Common myeloid progenitor, CD34-positive (primary cell): ENCODE measurements around the gene TIMM29.
A peak's percentile ranks its signal among the peaks of the same experiment; 100 is the strongest.

Experiments used
- CTCF ChIA-PET: fragments of 350-600 bp; sonication (Branson Sonifier 250); formaldehyde crosslinking; loops from one replicate; lab custom pipeline; 2021; ENCODE audit warnings: antibody characterized with exemption; lab: Charles Lee
- POLR2A ChIA-PET: fragments of 350-600 bp; sonication (Branson Sonifier 250); formaldehyde crosslinking; loops from one replicate; lab custom pipeline; 2021; ENCODE audit warnings: antibody characterized with exemption; lab: Charles Lee
- DNase-seq, 3 donors: peaks; one replicate each; pipeline versions ENCODE4 v3.0.0 to v3.0.0-alpha.2; 2013
- H3K27ac ChIP-seq, 2 experiments: 1 replicate in 1 of 2; 2 replicates in 1 of 2; pipeline ENCODE4 v1.7.0; 2013; ENCODE audit warnings: inconsistent platforms in 2 of 2, low read length in 2 of 2, mild to moderate bottlenecking in 2 of 2, low read depth in 1 of 2, moderate library complexity in 1 of 2; ENCODE audit not compliant: severe bottlenecking in 2 of 2, insufficient read depth in 1 of 2, poor library complexity in 1 of 2
- H3K27me3 ChIP-seq, 5 experiments: replicated peaks in 2 of 5; 1 replicate in 3 of 5; 2 replicates in 2 of 5; pipeline versions ENCODE4 v1.6.1 to v1.7.0; 2013; ENCODE audit warnings: low read length in 4 of 5, mild to moderate bottlenecking in 2 of 5, moderate library complexity in 2 of 5, inconsistent platforms in 1 of 5; ENCODE audit not compliant: insufficient read depth in 5 of 5, control insufficient read depth in 4 of 5
- H3K36me3 ChIP-seq, 4 experiments: 1 replicate in 2 of 4; 2 replicates in 2 of 4; pipeline versions ENCODE4 v1.6.1 to v1.7.0; 2013; ENCODE audit warnings: low read length in 3 of 4, control low read depth in 1 of 4, mild to moderate bottlenecking in 1 of 4; ENCODE audit not compliant: control insufficient read depth in 4 of 4, insufficient read depth in 4 of 4
- H3K4me1 ChIP-seq, 4 experiments: 1 replicate in 3 of 4; 2 replicates in 1 of 4; pipeline versions ENCODE4 v1.6.1 to v1.7.1; 2013; ENCODE audit warnings: low read length in 3 of 4, mild to moderate bottlenecking in 3 of 4, control low read depth in 1 of 4, inconsistent platforms in 1 of 4, moderate library complexity in 1 of 4; ENCODE audit not compliant: control insufficient read depth in 4 of 4, insufficient read depth in 4 of 4; ENCODE audit errors: control extremely low read depth in 1 of 4
- H3K4me3 ChIP-seq, 7 experiments: 1 replicate in 4 of 7; 2 replicates in 3 of 7; pipeline versions ENCODE4 v1.5.1 to v1.7.0; 2013; ENCODE audit warnings: mild to moderate bottlenecking in 7 of 7, low read length in 6 of 7, moderate library complexity in 6 of 7, inconsistent platforms in 2 of 7, low read depth in 2 of 7, control low read depth in 1 of 7; ENCODE audit not compliant: insufficient read depth in 4 of 7, control insufficient read depth in 1 of 7; ENCODE audit errors: extremely low read depth in 1 of 7
- H3K9me3 ChIP-seq, 5 experiments: 1 replicate in 4 of 5; 2 replicates in 1 of 5; pipeline versions ENCODE4 v1.6.1 to v1.7.1; 2013; ENCODE audit warnings: low read length in 4 of 5, mild to moderate bottlenecking in 2 of 5, inconsistent platforms in 1 of 5, low read depth in 1 of 5, moderate library complexity in 1 of 5; ENCODE audit not compliant: control insufficient read depth in 4 of 5, insufficient read depth in 2 of 5; ENCODE audit errors: control extremely low read depth in 1 of 5
- WGBS: methylation state at CpG from one replicate; pipeline ENCODE4 v1.1.5; 2013; ENCODE audit not compliant: insufficient coverage; 5-methylcytosine and 5-hydroxymethylcytosine counted together

TIMM29 gene

DNA sequence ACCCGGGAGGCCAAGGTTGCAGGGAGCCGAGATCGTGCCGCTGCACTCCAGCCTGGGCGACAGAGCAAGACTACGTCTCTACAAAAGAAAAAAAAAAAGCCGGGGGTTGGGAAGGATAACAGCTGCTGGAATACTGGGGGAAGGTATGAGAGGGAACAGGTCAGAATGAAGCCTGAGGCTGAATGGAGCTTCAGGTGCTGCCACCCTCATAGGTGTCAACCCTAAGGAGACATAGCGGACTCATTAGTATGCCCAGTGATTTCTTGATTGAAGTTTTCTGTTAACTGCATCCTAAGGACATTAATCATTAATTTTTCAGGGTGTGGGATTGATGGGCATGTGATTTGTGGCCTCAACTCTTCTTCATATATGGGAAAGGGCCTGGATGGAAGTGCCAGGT is 38.2 kb downstream of the TIMM29 start:
- DNase-seq, result no peak
- ChIA-PET CTCF (interaction anchor here (1.0 kb wide), 2 partner anchors 10 to 12 kb away, joined by 3 to 4 read pairs; no protein-coding TSS in a partner anchor), POLR2A (interaction anchor here (0.6 kb wide), 1 partner anchor 12 kb away, joined by 3 read pairs; no protein-coding TSS in a partner anchor)
- peaks cover 0 to 3% (median 0%) of the 10 kb centered on the region in 4 experiments for H3K36me3 ChIP-seq
- H3K27ac ChIP-seq, result no peak overlapping the region
- H3K27me3 ChIP-seq, result no peaks in the 10 kb centered on the region
- 94% methylated on average over 7 of the region's 8 CpGs for WGBS
- no peak overlapping the region for H3K4me3 ChIP-seq
- H3K9me3 ChIP-seq, result no peaks in the 10 kb centered on the region
- peaks cover 5 to 23% (median 14%) of the 10 kb centered on the region in 4 experiments for H3K4me1 ChIP-seq

DNA sequence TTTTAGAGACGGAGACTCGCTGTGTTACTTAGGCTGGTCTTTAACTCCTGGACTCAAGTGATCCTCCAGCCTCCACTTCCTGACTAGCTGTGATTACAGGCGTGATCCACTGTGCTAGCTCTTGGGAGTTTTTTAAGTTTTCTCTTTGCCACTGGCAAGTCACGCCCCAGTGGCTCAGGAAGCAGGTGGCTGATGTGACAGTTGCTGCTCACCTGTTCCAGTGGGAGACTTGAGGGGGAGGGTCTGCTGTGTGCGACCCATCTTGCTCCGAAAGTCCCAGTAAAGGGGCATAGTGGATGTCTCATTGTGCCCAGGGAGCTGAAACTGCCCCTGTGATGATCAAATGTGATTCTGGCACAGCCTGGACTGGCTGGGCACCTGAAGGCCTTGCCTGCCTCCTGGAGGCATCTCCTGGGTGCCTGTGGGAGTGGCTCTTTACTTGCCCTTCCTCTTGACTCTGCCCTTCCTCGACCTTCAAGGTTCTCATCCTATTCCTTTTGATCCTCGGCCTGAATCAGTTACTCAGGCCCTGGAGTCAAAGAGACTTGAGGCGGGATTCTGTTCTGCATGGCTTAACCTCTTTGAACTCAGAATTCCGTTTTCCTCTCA is 40.0 kb downstream of the TIMM29 start:
- ChIA-PET POLR2A (interaction anchor here (0.6 kb wide), 1 partner anchor 489 kb away, joined by 4 read pairs; no protein-coding TSS in a partner anchor), CTCF (interaction anchor here (0.7 to 1.4 kb wide), 2 partner anchors 16 to 33 kb away, joined by 3 to 5 read pairs; no protein-coding TSS in a partner anchor)
- Histone ChIP-seq H3K27me3 (no peaks in the 10 kb centered on the region), H3K9me3 (no peaks in the 10 kb centered on the region), H3K36me3 (peaks cover 0 to 3% (median 0%) of the 10 kb centered on the region in 4 experiments), H3K4me3 (no peak overlapping the region), H3K4me1 (peaks cover 0 to 7% (median 4%) of the 10 kb centered on the region in 4 experiments), H3K27ac (peak overlapping the region in 1 of 2 experiments; percentile 43)
- peak in 2 of 3 donors; percentile 16 to 21 for DNase-seq
- 86% methylated on average over 8 of the region's 10 CpGs for WGBS

DNA sequence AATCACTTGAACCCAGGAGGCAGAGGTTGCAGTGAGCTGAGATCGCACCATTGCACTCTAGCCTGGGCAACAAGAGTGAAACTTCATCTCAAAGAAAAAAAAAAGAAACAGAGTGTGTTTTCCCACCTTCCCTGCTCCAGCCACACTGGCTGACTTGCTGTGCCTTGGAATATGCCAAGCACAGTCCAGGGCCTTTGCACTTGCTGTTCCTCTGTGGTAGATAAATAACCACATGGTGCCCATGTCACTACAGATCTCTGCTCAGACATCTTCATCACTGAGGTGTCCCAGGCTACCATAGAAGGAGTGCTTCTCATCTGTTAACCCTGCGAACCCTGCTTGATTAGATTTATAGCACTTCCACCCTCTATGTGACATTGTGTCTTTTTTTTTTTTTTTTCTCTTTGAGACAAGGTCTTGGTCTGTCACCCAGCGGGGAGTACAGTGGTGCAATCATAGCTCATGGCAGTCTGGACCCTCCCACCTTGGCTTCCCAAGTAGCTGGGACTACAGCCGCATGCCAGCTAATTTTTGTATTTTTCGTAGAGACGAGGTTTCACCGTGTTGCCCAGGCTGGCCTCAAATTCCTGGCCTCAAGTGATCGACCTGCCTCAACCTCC is 42.6 kb downstream of the TIMM29 start:
- no peak for DNase-seq
- H3K27ac ChIP-seq, result no peak overlapping the region
- no peak overlapping the region for H3K4me3 ChIP-seq
- peaks cover 0 to 3% (median 0%) of the 10 kb centered on the region in 4 experiments for H3K36me3 ChIP-seq
- H3K27me3 ChIP-seq, result no peaks in the 10 kb centered on the region
- no peaks in the 10 kb centered on the region for H3K9me3 ChIP-seq
- POLR2A ChIA-PET, result no interaction called here
- CTCF ChIA-PET, result interaction anchor here (0.6 kb wide), 1 partner anchor 84 kb away, joined by 4 read pairs; no protein-coding TSS in a partner anchor
- peaks cover 0 to 5% (median 4%) of the 10 kb centered on the region in 4 experiments for H3K4me1 ChIP-seq
- 97% methylated on average over 4 of the region's 8 CpGs for WGBS

DNA sequence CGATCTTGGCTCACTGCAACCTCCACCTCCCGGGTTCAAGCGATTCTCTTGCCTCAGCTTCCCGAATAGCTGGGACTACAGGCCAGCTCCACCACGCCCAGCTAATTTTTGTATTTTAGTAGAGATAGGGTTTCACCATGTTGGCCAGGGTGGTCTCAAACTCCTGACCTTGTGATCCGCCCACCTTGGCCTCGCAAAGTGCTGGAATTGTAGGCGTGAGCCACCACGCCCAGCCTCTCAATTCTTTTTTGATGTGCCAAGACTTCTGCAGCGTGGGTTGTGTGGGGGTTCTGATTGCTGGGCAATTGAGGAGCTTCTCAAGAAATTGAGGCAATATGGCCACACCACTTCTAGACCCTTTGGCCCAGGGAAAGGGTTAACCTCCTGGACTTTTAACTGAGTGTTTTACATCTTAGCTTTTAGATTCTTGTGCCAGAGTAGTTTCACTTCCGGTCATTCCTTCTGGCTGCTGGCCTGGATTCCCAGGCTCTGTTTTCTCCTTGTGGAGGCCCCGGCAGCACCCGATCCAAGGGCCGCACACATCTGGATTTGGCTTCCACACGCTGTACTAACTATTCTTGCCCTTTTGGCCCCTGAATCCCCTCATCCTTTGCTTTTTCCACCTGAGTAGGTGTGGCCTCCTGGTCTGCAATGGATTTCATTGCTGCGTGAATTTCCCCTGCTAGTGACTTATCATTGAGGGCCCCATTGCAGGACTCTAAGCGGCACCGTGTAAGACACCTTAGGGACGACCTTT is 46.9 kb downstream of the TIMM29 start:
- H3K27me3 ChIP-seq, result no peaks in the 10 kb centered on the region
- 99% methylated on average over 11 of the region's 19 CpGs for WGBS
- DNase-seq, result no peak
- H3K36me3 ChIP-seq, result peaks cover 0 to 10% (median 1%) of the 10 kb centered on the region in 4 experiments
- no peak overlapping the region for H3K4me3 ChIP-seq
- no peak overlapping the region for H3K27ac ChIP-seq
- ChIA-PET CTCF (interaction anchor here (0.6 to 3.6 kb wide), 2 partner anchors 33 to 317 kb away, joined by 3 to 10 read pairs; no protein-coding TSS in a partner anchor), POLR2A (no interaction called here)
- H3K4me1 ChIP-seq, result peaks cover 0 to 8% (median 1%) of the 10 kb centered on the region in 4 experiments
- no peaks in the 10 kb centered on the region for H3K9me3 ChIP-seq

DNA sequence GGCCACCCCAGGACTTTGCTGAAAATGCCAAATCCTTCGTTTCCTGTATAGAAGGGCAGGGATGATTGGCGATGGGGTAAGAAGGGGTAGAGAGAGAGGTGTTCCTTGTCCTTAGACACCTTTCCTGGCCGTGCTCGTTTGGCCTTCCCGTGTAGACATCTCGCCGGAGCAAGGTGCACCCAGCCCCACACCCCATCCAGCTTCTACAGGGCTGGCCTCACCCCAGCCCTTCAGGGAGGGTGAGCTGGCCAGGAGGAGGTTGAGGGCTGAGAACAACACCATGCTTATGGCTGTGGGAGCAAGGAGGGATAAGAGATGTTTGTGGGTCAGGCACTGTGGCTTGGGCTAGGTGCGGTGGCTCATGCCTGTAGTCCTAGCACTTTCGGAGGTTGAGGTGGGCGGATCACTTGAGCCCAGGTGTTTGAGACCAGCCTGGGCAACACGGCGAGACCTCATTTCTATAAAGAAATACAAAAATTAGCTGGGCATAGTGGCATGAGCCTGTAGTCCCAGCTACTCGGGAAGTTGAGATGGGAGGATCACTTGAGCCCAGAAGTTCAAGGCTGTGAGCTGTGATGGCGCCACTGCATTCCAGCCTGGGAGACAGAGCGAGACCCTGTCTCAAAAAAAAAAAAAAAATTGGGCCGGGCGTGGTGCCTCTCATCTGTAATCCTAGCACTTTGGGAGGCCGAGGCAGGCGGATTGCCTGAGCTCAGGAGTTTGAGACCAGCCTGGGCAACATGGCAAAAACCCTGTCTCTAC is 47.7 kb downstream of the TIMM29 start:
- H3K9me3 ChIP-seq, result no peaks in the 10 kb centered on the region
- POLR2A ChIA-PET, result interaction anchor here (0.6 to 0.9 kb wide), 2 partner anchors 40 to 75 kb away, joined by 3 to 4 read pairs; no protein-coding TSS in a partner anchor
- peaks cover 0 to 14% (median 1%) of the 10 kb centered on the region in 4 experiments for H3K36me3 ChIP-seq
- H3K4me3 ChIP-seq, result no peak overlapping the region
- peaks cover 0 to 8% (median 1%) of the 10 kb centered on the region in 4 experiments for H3K4me1 ChIP-seq
- no peak for DNase-seq
- H3K27ac ChIP-seq, result no peak overlapping the region
- WGBS, result 93% methylated on average over 10 of the region's 19 CpGs
- no peaks in the 10 kb centered on the region for H3K27me3 ChIP-seq
- CTCF ChIA-PET, result interaction anchor here (0.6 to 3.6 kb wide), 6 partner anchors 10 to 316 kb away, joined by 3 to 10 read pairs (median 3); no protein-coding TSS in a partner anchor

DNA sequence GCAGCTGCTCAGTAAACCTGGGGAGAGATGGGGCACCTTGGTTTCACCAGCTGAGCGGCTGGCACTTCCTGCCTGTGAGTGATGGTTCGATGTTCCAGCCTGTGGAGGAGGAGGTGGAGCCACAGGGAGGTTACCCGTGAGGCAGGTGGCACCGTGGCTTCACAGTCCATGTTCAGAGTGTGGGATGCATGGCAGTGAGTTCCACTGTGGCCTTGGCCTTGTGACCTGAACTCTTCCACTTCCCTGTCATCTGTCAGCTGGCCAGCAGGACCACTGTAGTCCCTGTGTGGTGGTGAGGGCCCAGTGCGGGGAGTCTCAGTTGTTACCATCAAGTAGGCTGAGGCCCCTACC is 49.1 kb downstream of the TIMM29 start:
- no peak for DNase-seq
- 72% methylated on average over 5 of the region's 5 CpGs for WGBS
- Histone ChIP-seq H3K27me3 (no peaks in the 10 kb centered on the region), H3K27ac (peak overlapping the region in 1 of 2 experiments; percentile 23), H3K36me3 (peaks cover 0 to 17% (median 1%) of the 10 kb centered on the region in 4 experiments), H3K4me1 (peaks cover 0 to 8% (median 1%) of the 10 kb centered on the region in 4 experiments), H3K9me3 (no peaks in the 10 kb centered on the region), H3K4me3 (no peak overlapping the region)
- CTCF ChIA-PET, result interaction anchor here (3.6 kb wide), 1 partner anchor 35 kb away, joined by 10 read pairs; no protein-coding TSS in a partner anchor
- POLR2A ChIA-PET, result no interaction called here
